Measurements from ENCODE around the gene CPNE5. TPM values are rescaled to one million over a fixed set of nuclear protein-coding genes. Genes with fewer than 3 reads are reported as not detected.

CPNE5 gene
- total RNA-seq, 1 donor from 2014 or later, result not detected

GRCh38 chr6:36793296-36793912 is 45.8 kb downstream of the CPNE5 start:
- Mint-ChIP-seq H3K27ac (ENCODE audit: unreplicated experiment) (no peak overlapping the region), H3K4me3 (ENCODE audit: unreplicated experiment) (no peak overlapping the region), H3K27me3 (ENCODE audit: unreplicated experiment) (peaks cover 41% of the 10 kb centered on the region), H3K4me1 (ENCODE audit: unreplicated experiment) (peaks cover 3% of the 10 kb centered on the region), H3K36me3 (ENCODE audit: unreplicated experiment) (no peaks in the 10 kb centered on the region), H3K9me3 (ENCODE audit: unreplicated experiment) (no peaks in the 10 kb centered on the region)
- no peak for TF ChIP-seq CTCF (IDR thresholded peaks at IDR 0.05)
- DNase-seq (ENCODE audit: extremely low spot score, unreplicated experiment), result no peak

- no peak for TF ChIP-seq CTCF (IDR thresholded peaks at IDR 0.05)
- H3K4me3 Mint-ChIP-seq (ENCODE audit: unreplicated experiment), result no peak overlapping the region
- H3K9me3 Mint-ChIP-seq (ENCODE audit: unreplicated experiment), result no peaks in the 10 kb centered on the region
- no peak overlapping the region for H3K27ac Mint-ChIP-seq (ENCODE audit: unreplicated experiment)
- H3K4me1 Mint-ChIP-seq (ENCODE audit: unreplicated experiment), result peaks cover 3% of the 10 kb centered on the region
- no peak for DNase-seq (ENCODE audit: extremely low spot score, unreplicated experiment)
- H3K36me3 Mint-ChIP-seq (ENCODE audit: unreplicated experiment), result no peaks in the 10 kb centered on the region
- peaks cover 47% of the 10 kb centered on the region for H3K27me3 Mint-ChIP-seq (ENCODE audit: unreplicated experiment)
Observed at GRCh38 chr6:36791521-36792135, 47.6 kb downstream of the CPNE5 start.

- H3K27me3 Mint-ChIP-seq (ENCODE audit: unreplicated experiment), result peaks cover 47% of the 10 kb centered on the region
- no peak overlapping the region for H3K27ac Mint-ChIP-seq (ENCODE audit: unreplicated experiment)
- H3K36me3 Mint-ChIP-seq (ENCODE audit: unreplicated experiment), result no peaks in the 10 kb centered on the region
- peaks cover 3% of the 10 kb centered on the region for H3K4me1 Mint-ChIP-seq (ENCODE audit: unreplicated experiment)
- no peaks in the 10 kb centered on the region for H3K9me3 Mint-ChIP-seq (ENCODE audit: unreplicated experiment)
- no peak for DNase-seq (ENCODE audit: extremely low spot score, unreplicated experiment)
- TF ChIP-seq CTCF (IDR thresholded peaks at IDR 0.05), result no peak
- no peak overlapping the region for H3K4me3 Mint-ChIP-seq (ENCODE audit: unreplicated experiment)
Observed at GRCh38 chr6:36791085-36791484, 48.2 kb downstream of the CPNE5 start.

- Mint-ChIP-seq H3K27ac (ENCODE audit: unreplicated experiment) (no peak overlapping the region), H3K9me3 (ENCODE audit: unreplicated experiment) (no peaks in the 10 kb centered on the region), H3K36me3 (ENCODE audit: unreplicated experiment) (no peaks in the 10 kb centered on the region), H3K4me3 (ENCODE audit: unreplicated experiment) (no peak overlapping the region), H3K4me1 (ENCODE audit: unreplicated experiment) (peaks cover 3% of the 10 kb centered on the region), H3K27me3 (ENCODE audit: unreplicated experiment) (peaks cover 43% of the 10 kb centered on the region)
- no peak for DNase-seq (ENCODE audit: extremely low spot score, unreplicated experiment)
- no peak for TF ChIP-seq CTCF (IDR thresholded peaks at IDR 0.05)
Observed at GRCh38 chr6:36788768-36789167, 50.5 kb downstream of the CPNE5 start.

- Mint-ChIP-seq H3K36me3 (ENCODE audit: unreplicated experiment) (no peaks in the 10 kb centered on the region), H3K27ac (ENCODE audit: unreplicated experiment) (no peak overlapping the region), H3K4me3 (ENCODE audit: unreplicated experiment) (no peak overlapping the region), H3K4me1 (ENCODE audit: unreplicated experiment) (no peaks in the 10 kb centered on the region), H3K27me3 (ENCODE audit: unreplicated experiment) (peaks cover 38% of the 10 kb centered on the region), H3K9me3 (ENCODE audit: unreplicated experiment) (no peaks in the 10 kb centered on the region)
- TF ChIP-seq CTCF (IDR thresholded peaks at IDR 0.05), result no peak
- DNase-seq (ENCODE audit: extremely low spot score, unreplicated experiment), result no peak
Observed at GRCh38 chr6:36788186-36788585, 51.1 kb downstream of the CPNE5 start.
